ENCODE results near the gene NXPH1. TPM values are rescaled to one million over a fixed set of nuclear protein-coding genes. Genes with fewer than 3 reads are reported as not detected.

NXPH1 gene
- total and polyA plus RNA-seq, 7 donors, result not detected

DNA sequence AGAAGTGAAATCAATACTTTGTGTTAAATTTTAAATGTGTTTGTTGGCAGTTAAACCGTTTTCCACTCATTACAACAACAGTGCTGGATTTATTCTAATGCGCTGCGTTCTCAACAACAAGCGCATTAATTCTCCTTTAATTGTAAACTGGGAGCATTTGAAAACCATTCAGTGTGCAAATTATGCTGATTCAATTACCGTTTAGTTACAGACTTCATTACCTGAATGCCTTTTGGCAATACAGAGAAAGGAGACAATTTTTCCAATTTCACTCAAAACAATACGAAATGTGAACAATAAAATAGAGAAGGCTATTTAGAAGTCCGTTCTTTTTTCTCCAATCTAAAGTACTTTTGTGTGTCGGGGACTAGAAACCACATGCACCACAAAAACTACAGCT lies 4.2 kb downstream of the NXPH1 start:
- peaks cover 1 to 99% (median 51%) of the 10 kb centered on the region in 3 donors for H3K27me3 ChIP-seq (ENCODE audit: insufficient read depth in 3 of 3, low read length in 2 of 3)

DNA sequence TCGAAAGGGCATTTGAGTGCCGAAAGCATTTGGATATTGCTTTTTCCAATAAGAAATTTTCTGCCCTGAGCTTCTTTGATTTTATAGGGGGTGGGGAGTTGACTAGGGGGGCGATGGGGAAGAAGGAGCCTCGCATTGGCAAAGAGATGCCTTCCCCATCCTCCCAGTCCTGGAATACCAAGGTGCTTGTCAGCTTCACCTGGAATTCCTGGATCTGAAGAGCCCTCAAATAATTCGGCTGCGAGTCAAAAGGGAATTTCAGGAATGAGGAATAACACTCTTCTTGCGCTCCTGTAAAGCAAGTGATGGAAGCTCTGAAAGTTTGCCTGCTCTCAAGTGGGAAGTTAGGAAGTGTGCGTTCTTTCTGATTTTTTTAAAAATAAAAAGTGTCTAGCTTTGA lies 7.3 kb downstream of the NXPH1 start:
- ATAC-seq, result no peak
- Histone ChIP-seq H3K36me3 (ENCODE audit: insufficient read depth in 1 of 2, low read depth in 1 of 2) (no peaks in the 10 kb centered on the region), H3K9me3 (no peaks in the 10 kb centered on the region), H3K27me3 (ENCODE audit: insufficient read depth in 3 of 3, low read length in 2 of 3) (peaks cover 2 to 97% (median 44%) of the 10 kb centered on the region in 3 donors), H3K27ac (no peak overlapping the region), H3K4me3 (no peak overlapping the region), H3K4me1 (no peaks in the 10 kb centered on the region)
- intact Hi-C loops (cut with DNase I), result no loop called here
- WGBS, 3 donors, result 9 to 11% (median 10%) methylated on average over 8 of the region's 8 CpGs
- DNase-seq, result no peak
- TF ChIP-seq, protein P1, sequence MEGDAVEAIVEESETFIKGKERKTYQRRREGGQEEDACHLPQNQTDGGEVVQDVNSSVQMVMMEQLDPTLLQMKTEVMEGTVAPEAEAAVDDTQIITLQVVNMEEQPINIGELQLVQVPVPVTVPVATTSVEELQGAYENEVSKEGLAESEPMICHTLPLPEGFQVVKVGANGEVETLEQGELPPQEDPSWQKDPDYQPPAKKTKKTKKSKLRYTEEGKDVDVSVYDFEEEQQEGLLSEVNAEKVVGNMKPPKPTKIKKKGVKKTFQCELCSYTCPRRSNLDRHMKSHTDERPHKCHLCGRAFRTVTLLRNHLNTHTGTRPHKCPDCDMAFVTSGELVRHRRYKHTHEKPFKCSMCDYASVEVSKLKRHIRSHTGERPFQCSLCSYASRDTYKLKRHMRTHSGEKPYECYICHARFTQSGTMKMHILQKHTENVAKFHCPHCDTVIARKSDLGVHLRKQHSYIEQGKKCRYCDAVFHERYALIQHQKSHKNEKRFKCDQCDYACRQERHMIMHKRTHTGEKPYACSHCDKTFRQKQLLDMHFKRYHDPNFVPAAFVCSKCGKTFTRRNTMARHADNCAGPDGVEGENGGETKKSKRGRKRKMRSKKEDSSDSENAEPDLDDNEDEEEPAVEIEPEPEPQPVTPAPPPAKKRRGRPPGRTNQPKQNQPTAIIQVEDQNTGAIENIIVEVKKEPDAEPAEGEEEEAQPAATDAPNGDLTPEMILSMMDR (IDR thresholded peaks at IDR 0.05), result no peak

More for the DNA sequence above, 4.2 kb downstream of the NXPH1 start:
- no peaks in the 10 kb centered on the region for H3K36me3 ChIP-seq (ENCODE audit: insufficient read depth in 1 of 2, low read depth in 1 of 2)
- intact Hi-C loops (cut with DNase I), result no loop called here
- WGBS, 3 donors, result 3 to 6% (median 3%) methylated on average over 8 of the region's 8 CpGs
- H3K4me1 ChIP-seq, result no peaks in the 10 kb centered on the region
- ATAC-seq, result no peak
- H3K4me3 ChIP-seq, result no peak overlapping the region
- TF ChIP-seq, protein P1 (IDR thresholded peaks at IDR 0.05), result no peak
- no peak for DNase-seq
- H3K27ac ChIP-seq, result no peak overlapping the region
- no peaks in the 10 kb centered on the region for H3K9me3 ChIP-seq

DNA sequence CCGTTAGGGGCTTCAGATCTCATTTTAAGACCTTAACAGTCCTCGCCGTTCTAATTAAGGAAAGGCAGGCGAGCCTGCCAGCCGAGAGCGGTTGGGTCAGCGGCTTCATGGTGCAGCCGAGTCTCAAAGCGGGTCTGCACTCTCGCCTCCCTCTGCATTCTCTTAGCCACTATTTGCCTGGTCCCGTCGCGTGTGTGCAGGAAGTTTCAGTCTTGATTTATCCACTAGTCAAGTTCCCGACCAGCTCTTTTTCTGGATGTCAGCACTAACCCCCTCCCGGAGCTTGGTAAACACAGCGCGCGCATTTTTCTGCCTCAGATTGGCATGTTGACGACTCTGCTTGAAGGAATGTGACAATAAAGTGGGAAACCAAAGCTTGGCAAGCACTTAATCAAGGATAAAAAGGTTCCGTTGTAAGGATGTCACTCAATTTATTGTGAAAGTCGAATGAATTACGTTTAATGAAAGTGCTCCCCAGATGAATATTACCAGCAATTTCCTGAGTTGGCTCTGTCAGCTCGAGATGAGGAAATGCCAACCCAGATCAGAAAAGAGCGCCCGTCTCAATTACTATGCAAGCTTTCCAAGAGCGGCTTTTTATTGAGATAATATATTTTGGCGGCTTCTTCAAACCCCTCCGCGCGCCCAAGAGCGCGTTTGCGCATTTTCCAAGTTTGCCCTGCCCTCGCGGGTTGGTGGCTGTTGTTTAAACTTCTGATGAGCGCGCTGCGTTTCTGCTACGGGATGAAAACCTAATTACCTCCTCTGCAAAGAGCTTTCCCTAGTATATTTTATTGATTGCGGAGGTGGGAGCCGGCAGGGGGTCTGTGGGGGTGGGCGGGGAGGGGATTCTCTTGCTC lies 7.9 kb downstream of the NXPH1 start:
- intact Hi-C loops (cut with DNase I), result no loop called here
- H3K27ac ChIP-seq, result no peak overlapping the region
- no peak for DNase-seq
- no peaks in the 10 kb centered on the region for H3K36me3 ChIP-seq (ENCODE audit: insufficient read depth in 1 of 2, low read depth in 1 of 2)
- no peak for ATAC-seq
- H3K9me3 ChIP-seq, result no peaks in the 10 kb centered on the region
- no peak overlapping the region for H3K4me3 ChIP-seq
- 2 to 3% (median 2%) methylated on average over 42 of the region's 42 CpGs for WGBS, 3 donors
- no peaks in the 10 kb centered on the region for H3K4me1 ChIP-seq
- H3K27me3 ChIP-seq (ENCODE audit: insufficient read depth in 3 of 3, low read length in 2 of 3), result peaks cover 2 to 91% (median 38%) of the 10 kb centered on the region in 3 donors
- TF ChIP-seq, protein P1 (IDR thresholded peaks at IDR 0.05), result no peak

DNA sequence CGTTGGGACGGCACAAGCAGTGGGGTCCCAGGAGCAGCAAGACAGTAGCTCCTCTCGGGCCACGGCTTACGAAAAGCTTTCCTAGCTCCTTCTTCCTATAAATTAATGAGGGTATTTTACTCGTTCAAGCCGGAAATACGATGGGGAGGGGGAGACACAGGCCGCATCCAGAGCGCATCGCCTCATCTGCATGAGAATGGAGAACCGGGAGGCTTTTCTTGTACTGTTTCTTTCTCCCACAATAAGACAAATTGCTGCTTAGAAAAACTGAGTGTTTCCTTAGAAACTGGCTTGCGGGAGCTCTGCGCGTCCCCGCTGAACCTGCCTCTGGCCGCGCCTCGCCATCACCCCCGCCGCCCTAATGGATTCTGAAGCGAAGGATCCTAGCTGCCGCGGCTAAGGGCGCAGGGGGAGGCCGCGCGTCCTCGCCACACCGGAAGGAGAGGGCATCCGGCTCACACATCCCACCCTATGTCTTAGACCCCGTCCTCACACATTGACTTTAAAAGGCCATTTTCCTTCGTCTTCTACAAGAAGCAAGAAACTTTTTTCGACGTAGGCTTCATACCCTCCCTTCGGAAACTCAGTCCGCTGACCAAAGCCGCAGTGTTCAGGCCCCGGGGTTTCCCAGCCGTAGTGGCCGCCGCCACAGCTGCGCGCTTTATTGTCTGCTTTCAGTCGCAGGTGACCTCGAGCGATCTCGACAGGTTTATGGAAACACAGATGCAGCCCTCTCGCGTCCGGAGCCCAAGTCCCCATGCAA lies 8.8 kb downstream of the NXPH1 start:
- H3K9me3 ChIP-seq, result no peaks in the 10 kb centered on the region
- ATAC-seq (no peak), DNase-seq (no peak)
- peaks cover 2 to 88% (median 34%) of the 10 kb centered on the region in 3 donors for H3K27me3 ChIP-seq (ENCODE audit: insufficient read depth in 3 of 3, low read length in 2 of 3)
- WGBS, 3 donors, result 1 to 4% (median 2%) methylated on average over 51 of the region's 51 CpGs
- no peaks in the 10 kb centered on the region for H3K36me3 ChIP-seq (ENCODE audit: insufficient read depth in 1 of 2, low read depth in 1 of 2)
- TF ChIP-seq, protein P1 (IDR thresholded peaks at IDR 0.05), result no peak
- H3K4me1 ChIP-seq, result no peaks in the 10 kb centered on the region
- H3K4me3 ChIP-seq, result no peak overlapping the region
- intact Hi-C loops (cut with DNase I), result no loop called here
- H3K27ac ChIP-seq, result no peak overlapping the region
